Activated effector memory CD4-positive, alpha-beta T cell treated with Interleukin-2 at 50 U/mL for 16 hours (primary cell): ENCODE results near the gene SPG7.
"Not testable (repeated sequence)": the region's sequence is repeated elsewhere in the genome, so short reads cannot be mapped to it uniquely, and the experiment has no call there.

ENCODE experiments used
- DNase-seq: peaks from one replicate; pipeline ENCODE4 v3.0.0-alpha.2; 2020

Gene SPG7

DNA sequence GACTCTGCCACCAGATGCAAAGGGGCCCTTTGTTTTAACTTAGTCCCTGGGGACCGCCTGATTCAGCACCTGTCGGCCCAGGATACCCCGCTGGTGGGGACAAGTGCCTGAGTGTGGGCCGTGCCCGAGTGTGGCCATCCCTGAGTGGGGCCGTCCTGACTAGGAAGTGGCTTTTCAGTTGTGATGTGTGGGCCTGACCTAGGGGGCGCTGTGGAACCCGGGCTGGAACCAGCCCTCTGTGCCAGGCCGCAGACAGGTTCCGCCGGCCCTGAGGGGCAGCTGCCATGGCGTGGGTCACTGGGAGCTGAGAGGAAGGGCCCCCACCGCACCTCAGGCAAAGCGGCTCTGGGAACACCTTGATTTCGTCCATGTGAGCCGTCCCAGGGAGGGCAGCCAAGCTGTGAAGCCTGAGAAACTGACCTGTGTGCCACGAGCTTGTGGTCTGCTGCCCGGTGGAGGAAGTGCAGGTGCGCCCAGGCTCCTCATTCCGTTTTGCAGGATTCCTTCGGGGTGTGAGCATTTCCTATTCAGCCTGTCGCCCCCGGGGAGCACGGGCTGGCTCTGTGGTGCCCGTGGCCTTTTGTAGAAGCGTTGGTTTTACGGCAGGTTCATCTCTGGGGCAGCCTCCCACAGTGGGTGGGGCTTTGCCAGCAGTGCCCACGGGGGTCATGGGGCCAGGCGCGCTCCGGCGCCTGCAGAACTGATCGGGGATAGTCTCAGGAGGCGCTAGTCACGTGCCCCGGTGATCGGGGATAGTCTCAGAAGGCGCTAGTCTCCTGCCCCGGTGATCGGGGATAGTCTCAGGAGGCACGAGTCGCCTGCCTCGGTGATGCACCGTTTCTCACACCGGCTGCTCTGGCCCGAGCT, 57.5 kb downstream of the SPG7 start:
- DNase-seq = peak; percentile 28

DNA sequence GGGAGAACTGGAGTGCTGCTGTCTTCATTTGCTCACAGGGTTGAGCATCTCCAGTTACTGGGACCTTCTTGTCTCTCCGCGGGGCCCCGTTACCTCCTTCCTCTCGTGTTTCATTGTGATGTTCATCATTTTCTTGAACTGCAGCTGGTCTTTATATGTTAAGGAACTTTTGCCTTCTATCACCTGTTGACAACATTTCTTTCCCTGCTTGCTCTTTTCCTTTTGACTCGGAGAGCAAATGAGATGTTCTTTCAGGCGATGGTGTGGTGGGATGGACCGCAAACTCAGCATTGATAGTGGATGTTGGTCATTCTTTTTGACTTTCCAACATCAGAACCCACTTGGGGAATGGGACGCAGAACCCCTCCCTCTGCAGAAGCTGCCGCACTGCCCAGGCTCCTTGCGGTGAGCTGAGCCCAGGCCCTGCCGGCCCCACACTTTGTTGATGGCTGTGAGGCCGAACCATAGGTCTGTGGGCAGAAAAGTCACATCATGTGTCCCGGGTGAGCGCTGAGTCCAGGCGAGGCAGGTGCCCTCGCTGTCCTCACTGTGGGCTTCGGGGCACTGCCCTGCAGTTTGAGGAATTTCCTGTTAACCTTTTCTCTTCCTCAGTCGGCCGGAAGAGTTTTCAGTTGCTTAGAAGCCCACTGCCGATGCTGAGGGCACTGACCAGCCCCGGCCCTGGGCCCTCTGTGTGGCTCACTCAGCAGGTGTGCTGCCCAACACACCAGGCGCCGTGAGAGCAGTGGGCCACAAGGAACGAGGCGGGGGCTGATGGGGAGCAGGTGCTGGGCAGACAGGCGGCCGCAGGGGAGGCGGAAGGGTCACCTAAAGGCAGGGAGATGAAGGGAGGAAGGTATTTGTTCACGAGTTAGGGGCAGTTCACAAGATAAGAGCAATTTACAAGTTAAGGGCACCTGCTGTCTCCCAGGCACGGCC, 59.7 kb downstream of the SPG7 start:
- no peak for DNase-seq

DNA sequence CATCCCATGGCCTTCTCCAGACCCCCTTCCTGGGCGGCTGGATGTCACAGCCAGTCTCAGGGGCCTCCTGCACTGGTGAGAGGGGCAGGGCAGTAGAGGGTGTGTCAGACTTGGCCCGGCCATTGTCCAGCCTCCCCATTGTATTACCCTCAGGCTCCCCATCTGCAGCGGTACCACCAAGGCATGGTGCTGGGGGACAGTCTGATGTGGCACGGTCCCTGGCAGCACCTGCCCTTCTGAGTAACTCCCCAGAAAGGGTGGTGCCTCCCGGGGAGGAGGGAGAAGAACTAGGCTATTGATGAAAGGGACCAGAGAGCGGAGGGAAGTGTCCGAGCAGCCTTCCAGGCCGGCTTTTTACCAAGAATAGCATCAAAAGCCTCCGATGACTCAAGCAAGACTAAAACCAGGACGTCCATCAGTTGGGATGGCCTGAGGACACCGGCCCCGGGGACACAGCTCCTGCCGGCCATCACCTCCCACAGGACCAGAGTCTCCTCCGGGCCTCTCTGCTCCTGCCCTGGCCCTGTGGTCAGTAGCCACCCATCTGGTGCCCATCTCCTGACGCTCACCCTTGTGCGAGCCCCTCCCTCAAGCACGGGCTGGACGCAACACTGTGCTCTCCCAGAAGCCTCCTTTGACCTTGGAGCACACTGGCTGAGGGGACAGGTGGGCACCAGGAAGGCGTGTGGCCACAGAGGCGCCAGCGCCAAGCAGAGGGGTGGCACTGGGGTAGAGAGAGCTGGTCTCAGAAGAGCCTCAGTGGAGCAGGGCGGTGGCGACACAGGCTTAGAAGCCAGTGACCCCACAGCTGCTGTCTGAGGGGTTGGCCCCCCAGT, 61.5 kb downstream of the SPG7 start:
- DNase-seq = no peak

DNA sequence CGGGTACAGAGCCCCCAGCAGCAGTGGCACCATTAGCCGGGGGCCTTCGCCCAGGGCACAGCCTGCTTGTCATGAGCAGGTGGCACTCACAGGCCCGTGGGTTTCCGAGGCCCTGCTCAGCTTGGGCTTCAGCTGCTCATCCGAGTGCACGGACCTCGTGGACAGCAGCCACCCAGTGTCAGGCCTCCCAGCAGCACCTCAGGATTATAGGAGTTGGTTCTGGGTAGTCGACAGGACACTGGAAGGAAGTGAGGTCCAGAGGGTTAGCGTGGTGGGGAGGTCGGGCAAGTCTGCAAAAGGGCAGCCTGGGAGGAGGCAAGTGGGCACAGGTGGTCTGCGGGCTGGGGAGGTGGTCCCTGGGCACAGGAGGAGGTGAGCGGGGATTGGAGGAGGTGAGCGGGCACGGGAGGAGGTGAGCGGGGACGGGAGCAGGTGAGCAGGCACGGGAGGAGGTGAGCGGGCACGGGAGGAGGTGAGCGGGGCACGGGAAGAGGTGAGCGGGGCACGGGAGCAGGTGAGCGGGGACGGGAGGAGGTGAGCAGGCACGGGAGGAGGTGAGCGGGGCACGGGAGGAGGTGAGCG, 62.2 kb downstream of the SPG7 start:
- no peak for DNase-seq

GRCh38 chr16:89570983-89571598, 62.9 kb downstream of the SPG7 start:
- not testable (repeated sequence) for DNase-seq

DNA sequence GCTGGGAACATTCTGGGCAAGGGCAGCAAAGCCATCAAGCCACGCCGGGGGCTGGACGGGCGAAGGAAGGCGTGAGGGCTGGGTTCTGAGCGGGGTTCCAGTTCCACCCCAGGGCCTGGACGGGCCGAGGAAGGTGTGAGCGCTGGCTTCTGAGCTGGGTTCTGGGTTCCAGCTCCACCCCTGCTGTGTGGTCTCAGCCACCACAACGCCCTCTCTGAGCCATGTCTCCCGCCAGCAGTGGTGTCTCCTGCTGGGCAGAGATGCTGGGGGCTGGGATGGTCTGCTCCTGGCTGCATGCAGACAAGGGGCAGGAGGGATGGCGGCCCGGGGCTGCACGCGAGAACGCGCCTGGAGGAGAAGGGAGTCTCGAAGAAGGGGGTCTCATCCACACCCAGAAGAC, 63.4 kb downstream of the SPG7 start:
- DNase-seq = no peak

DNA sequence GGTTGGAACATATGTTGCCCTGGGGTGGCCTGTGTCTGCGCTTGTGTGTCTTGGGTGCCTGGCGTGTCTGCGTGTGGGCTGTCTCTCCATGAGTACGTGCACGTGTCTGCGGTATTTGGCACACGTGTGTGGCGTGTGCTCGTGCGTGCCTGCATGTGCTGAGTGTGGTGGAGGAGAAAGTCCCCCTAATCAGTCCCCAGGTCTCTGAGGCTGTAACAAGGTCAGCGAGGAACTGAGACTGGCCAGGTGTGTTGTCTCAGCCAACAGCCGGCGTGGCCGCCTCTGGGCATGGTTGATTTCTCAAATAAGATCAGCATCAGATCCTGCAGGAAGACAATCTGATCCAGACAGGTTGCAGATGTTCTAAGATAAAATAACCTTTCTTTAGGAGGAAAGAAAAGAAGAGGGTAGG, 63.9 kb downstream of the SPG7 start:
- DNase-seq = no peak

- no peak for DNase-seq
These were observed 64.4 kb downstream of the SPG7 start for GRCh38 chr16:89572485-89573205.

DNA sequence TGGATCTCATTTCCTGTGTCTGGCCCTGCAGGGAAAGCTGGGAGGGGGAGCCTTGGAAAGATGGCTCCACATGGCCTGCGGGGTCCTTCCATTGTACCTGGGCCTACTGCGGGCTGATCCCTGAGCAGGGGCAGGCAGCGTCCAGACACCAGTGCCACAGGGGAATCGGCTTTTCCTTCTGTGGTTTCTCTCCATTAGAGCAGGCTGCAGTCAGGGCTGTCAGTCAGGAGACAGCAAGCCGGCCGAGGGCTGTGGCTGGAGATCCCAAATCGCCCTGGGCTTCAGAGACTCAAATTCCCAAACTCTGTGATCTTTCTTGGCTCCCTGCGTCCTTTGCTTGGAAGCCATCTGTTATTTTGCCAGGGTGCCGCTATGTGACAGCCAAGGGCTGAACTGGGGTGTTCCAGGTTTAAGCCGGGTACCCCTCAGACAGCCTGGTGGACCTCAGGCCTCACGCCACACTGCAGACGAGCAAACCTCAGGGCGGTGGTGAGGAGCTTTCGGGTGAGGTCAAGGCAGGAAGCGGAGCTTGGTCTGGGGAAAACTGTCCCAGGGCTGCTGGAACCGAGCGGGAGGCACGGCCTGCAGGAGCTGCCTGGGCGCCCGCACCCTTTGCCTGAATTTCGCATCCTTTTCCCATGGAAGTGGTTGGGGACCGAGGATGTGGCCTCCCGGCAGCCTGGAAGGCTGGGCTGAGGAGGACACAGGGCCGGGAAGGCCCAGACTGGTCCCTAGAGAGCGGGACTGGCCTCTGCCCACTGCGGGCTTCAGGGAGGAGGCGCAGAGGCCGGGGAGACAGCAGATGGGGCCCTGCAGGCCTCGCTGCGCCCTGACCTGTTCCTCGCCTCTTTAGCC, 65.8 kb downstream of the SPG7 start:
- no peak for DNase-seq

GRCh38 chr16:89574681-89575246, 66.6 kb downstream of the SPG7 start:
- peak; percentile 47 for DNase-seq

DNA sequence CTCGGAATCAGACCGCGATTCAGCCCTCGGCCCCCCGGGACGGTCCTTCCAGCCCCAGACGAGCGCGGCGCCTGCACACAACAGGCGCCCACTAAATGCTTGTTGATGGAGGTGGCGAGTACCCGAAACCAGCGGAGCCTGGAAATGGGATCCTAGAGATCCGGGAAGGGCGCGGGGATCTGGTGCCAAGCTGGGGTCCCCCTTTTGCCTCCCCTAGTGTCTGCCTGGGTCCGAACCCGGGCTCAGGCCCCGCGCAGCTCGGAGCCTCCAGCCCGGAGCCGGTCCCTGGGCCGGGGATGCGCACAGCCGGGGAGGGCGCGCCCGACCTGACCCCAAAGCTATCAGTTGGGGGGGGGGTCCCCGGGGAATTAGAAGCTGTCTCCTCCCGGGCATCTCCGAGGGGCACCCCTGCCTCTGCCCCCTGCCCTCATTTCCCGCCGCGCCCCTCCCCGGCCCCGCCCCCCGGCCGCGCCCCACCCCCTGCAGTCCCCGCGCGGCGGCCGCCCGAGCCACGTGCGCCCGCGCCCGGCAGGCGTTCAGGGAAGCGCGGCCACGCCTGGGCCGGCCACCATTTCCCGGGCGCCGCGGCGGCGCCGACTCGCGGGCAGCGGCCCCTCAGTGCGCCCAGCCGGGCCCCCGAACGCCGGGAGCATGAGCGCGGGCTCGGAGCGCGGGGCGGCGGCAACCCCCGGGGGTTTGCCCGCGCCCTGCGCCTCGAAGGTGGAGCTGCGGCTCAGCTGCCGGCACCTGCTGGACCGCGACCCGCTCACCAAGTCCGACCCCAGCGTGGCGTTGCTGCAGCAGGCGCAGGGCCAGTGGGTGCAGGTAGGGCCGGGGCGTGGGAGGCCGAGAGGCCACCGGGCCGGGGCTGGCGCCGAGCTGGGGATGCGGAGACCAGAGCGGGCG, 67.3 kb downstream of the SPG7 start, which contains the start of gene CPNE7:
CPNE7 (plus strand) TSS at position 512 of the 906 bp plus-strand sequence; CDS start at position 652, 140 bp downstream.
- DNase-seq = no peak

DNA sequence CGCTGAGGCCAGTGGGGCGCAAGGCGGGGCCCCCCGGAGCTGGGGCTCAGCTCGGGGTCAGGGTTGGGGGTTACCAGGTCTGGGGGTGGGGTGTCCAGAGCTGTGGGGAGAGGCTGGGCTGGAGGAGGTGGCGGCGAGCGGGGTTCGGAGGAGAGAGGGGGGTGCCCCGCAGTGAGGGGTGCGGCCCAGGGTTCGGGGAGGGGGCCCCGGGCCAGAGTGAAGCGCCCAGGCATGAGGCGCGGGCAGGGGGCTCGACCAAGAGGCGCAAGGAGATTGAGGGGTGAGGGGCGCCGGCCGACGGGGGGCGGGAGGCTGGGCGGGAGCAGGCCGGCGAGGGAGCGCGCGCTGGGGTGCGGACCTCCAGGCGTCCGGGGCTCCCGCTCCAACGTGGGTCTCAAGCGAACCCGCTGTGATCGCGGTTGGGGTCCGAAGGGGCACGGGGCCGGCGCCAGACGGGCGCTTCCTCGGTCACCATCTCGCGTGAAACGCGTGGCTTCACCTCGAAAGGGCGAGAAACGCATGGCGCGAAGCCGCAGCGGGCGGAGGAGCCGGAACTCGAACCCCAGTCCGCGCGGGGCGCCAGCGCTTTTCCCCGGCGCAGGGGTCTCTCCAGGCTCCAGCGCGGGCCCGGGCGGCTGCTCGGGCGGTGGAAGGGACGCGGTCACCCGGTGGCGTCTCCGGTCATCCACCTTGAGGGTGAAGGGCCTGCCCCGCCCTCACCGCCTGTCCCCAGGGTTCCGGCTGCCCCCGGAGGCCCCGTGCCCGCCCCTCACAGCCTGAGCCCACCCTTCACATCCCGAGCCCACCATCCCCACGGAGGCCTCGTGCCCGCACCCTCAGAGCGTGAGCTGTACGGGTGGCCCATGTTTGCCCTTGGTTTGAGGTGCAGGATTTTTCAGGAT, 68.2 kb downstream of the SPG7 start:
- DNase-seq = no peak

DNA sequence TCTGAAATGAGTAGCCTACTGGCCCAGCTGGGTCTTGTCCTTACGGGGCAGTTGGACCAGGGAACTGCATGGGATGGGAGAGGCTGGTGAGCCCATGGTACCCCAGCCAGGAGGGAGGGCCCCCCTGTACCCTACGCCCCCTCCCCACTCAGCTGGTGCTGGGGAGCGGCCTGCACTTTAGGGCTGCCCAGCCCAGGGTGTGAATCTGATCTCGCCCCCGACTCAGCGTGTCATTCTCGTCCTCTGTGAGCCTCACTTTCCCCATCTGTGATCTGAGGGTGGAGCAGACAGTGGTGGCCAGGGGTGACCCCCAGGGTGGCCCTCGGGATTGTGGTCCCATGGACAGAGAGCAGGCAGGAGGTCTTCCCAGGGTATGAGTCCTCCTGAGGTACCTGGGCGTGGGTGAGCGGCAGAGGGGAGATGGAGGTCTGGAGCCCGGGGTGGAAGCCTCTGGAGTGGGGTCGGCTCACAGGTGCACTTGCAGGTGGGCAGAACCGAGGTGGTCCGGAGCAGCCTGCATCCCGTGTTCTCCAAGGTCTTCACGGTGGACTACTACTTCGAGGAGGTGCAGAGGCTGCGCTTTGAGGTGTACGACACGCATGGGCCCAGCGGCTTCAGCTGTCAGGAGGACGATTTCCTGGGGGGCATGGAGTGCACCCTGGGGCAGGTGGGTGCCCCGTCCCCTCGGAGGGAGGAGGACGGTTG, 69.0 kb downstream of the SPG7 start:
- no peak for DNase-seq

- DNase-seq = no peak
These were observed 71.1 kb downstream of the SPG7 start for GRCh38 chr16:89579351-89579750.

DNA sequence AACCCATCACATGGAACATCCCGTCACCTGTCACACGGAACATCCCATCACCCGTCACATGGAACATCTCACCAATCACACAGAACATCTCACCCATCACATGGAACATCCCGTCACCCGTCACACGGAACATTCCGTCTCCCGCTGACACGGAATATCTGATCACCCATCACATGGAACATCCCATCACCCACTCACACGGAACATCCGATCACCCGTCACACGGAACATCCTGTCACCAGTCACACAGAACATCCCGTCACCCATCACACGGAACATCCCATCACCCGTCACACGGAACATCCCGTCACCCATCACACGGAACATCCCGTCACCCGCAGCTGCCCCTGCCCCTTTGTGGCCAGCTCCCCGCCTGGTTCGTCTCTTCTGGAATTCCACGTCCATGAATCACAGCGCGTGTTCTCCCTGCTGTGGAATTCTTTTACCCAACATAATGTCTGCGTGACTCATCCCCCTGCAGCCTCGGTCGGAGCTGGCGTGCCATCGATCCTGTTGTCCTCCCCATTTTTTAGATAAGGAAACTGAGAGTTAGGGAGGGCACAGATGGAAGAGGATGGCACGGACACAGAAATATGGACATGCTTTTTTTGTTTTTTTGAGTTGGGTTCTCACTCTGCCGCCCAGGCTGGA, 73.0 kb downstream of the SPG7 start:
- no peak for DNase-seq

GRCh38 chr16:89581861-89582563, 73.8 kb downstream of the SPG7 start:
- DNase-seq = no peak
